WERI-Rb-1 (cell line): Measurements from ENCODE around the gene PRR5.

Experiments
- DNase-seq: peaks from one replicate; pipeline ENCODE4 v3.0.0-alpha.2; 2020
- H3K27ac ChIP-seq: fragments of 250-450 bp; sonication (Bioruptor Pico); 2 replicates; pipeline ENCODE4 v1.5.1; 2020; ENCODE audit warnings: mild to moderate bottlenecking, moderate library complexity
- H3K27me3 ChIP-seq: fragments of 250-450 bp; sonication (Bioruptor Pico); 2 replicates; pipeline ENCODE4 v1.5.1; 2021; ENCODE audit warnings: mild to moderate bottlenecking, low read depth, moderate library complexity; ENCODE audit not compliant: insufficient read depth, severe bottlenecking
- H3K36me3 ChIP-seq: fragments of 250-450 bp; sonication (Bioruptor Pico); 2 replicates; pipeline ENCODE4 v1.5.1; 2020; ENCODE audit warnings: mild to moderate bottlenecking, moderate library complexity
- H3K4me3 ChIP-seq: 2 replicates; pipeline ENCODE4 v1.5.1; 2011; ENCODE audit warnings: low read depth, mild to moderate bottlenecking, control low read depth, low read length
- H3K9me3 ChIP-seq: fragments of 250-450 bp; sonication (Bioruptor Pico); 2 replicates; pipeline ENCODE4 v1.5.1; 2021; ENCODE audit warnings: mild to moderate bottlenecking, moderate library complexity; ENCODE audit not compliant: severe bottlenecking
- TF ChIP-seq, protein P1 (sequence below): IDR thresholded peaks from 2 replicates; pipeline ENCODE4 v1.5.1; 2011; ENCODE audit warnings: low read depth, mild to moderate bottlenecking, control low read depth, inconsistent platforms, low read length

PRR5 gene

DNA sequence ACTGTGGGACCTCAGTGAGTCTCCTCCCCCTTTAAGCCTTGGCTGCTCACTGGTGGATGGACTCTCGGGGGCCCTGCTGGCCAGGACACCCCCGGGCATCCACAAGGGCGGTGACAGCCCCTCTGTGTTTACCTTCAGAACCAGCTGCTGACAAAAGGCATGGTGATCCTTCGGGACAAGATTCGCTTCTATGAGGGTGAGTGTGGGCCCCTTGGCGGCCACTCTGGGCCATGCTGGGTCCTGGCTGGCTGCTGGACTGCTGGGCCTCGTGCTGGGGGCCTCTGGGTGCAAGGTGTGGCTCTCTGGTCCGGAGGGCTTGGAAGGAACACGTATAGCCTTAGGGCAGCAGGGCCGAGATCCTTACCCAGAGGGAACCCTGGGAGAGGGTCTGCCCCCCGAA, 24.4 kb downstream of the PRR5 start:
- DNase-seq, result no peak
- Histone ChIP-seq H3K4me3 (no peak overlapping the region), H3K36me3 (no peaks in the 10 kb centered on the region), H3K27ac (no peak overlapping the region), H3K27me3 (no peaks in the 10 kb centered on the region), H3K9me3 (no peaks in the 10 kb centered on the region)
- TF ChIP-seq, protein P1, sequence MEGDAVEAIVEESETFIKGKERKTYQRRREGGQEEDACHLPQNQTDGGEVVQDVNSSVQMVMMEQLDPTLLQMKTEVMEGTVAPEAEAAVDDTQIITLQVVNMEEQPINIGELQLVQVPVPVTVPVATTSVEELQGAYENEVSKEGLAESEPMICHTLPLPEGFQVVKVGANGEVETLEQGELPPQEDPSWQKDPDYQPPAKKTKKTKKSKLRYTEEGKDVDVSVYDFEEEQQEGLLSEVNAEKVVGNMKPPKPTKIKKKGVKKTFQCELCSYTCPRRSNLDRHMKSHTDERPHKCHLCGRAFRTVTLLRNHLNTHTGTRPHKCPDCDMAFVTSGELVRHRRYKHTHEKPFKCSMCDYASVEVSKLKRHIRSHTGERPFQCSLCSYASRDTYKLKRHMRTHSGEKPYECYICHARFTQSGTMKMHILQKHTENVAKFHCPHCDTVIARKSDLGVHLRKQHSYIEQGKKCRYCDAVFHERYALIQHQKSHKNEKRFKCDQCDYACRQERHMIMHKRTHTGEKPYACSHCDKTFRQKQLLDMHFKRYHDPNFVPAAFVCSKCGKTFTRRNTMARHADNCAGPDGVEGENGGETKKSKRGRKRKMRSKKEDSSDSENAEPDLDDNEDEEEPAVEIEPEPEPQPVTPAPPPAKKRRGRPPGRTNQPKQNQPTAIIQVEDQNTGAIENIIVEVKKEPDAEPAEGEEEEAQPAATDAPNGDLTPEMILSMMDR, result no peak

DNA sequence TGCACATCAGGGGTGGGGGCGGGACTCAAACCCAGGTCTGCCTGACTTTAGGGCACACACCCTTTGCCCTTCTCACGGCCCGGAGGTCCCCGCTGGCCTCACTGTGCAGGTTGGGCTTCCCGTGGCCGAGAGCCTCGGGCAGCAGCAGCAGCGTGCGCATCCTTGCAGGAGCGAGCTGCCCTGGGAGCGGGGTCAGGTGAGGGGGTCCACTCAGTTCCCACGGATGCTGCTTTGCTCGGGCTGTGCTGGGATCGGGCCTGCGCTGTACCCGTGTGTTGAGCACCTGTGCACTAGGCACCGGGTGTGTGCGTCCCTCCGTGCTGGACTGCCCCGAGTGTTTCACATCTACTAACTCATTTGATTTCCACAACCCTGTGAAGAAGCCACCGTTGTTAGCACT, 25.1 kb downstream of the PRR5 start:
- no peak overlapping the region for H3K27ac ChIP-seq
- H3K36me3 ChIP-seq, result no peaks in the 10 kb centered on the region
- no peaks in the 10 kb centered on the region for H3K27me3 ChIP-seq
- no peaks in the 10 kb centered on the region for H3K9me3 ChIP-seq
- TF ChIP-seq, protein P1, result no peak
- H3K4me3 ChIP-seq, result no peak overlapping the region
- DNase-seq, result no peak

DNA sequence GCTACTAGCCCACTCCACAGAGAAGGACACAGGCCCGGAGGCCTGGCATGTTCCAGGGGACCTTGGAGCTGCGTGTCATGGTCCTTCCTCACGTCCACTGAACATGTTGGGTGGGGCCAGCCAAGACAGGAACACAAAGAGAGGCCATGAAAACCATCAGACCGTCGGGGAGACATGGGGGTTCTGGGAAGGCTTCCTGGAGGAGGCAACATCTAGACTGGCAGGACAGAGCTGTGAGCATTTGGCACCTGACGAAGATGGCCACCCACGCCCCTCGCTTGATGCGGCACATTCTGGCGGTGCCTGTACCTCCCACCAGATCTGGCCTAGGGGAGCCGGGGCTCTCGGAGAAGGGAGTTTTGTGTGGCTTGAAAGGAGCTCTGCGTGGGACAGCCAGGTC, 25.7 kb downstream of the PRR5 start:
- DNase-seq, result no peak
- Histone ChIP-seq H3K9me3 (no peaks in the 10 kb centered on the region), H3K27me3 (no peaks in the 10 kb centered on the region), H3K27ac (no peak overlapping the region), H3K36me3 (no peaks in the 10 kb centered on the region), H3K4me3 (no peak overlapping the region)
- TF ChIP-seq, protein P1, result no peak

DNA sequence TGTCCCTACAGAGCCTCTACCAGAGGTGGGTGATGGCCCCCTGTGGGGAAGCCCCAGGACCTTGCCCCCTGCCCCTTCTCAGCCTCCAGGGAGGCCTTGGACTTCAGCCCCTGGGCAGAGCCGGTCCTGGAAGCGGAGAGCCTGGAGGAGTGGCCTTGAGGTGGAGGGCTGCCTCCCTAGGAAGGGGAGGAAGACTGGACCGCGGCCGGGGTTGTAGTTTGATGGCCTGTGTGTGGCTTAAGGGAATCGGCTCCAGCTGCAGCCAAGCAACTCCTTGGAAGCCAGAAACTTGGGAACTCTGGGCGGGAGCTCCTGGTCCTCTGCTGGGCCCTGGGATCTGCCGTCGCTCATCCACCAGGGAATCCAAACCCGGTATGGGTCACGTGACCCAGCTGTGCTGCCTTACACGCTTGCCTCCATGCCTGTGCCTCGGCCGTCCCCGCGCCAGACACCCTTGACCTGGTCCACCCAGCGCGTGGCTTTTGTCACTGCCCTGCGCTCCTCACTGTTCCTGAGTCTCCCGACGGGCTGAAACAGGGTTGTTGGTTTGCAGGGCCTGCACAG, 26.8 kb downstream of the PRR5 start:
- no peaks in the 10 kb centered on the region for H3K9me3 ChIP-seq
- H3K4me3 ChIP-seq, result no peak overlapping the region
- H3K36me3 ChIP-seq, result no peaks in the 10 kb centered on the region
- DNase-seq, result no peak
- H3K27ac ChIP-seq, result no peak overlapping the region
- H3K27me3 ChIP-seq, result no peaks in the 10 kb centered on the region
- TF ChIP-seq, protein P1, result no peak

- Histone ChIP-seq H3K9me3 (no peaks in the 10 kb centered on the region), H3K27ac (no peak overlapping the region), H3K27me3 (no peaks in the 10 kb centered on the region), H3K36me3 (no peaks in the 10 kb centered on the region), H3K4me3 (no peak overlapping the region)
- no peak for DNase-seq
- TF ChIP-seq, protein P1, result no peak
Observed at GRCh38 chr22:44729391-44730021, 27.5 kb downstream of the PRR5 start.

DNA sequence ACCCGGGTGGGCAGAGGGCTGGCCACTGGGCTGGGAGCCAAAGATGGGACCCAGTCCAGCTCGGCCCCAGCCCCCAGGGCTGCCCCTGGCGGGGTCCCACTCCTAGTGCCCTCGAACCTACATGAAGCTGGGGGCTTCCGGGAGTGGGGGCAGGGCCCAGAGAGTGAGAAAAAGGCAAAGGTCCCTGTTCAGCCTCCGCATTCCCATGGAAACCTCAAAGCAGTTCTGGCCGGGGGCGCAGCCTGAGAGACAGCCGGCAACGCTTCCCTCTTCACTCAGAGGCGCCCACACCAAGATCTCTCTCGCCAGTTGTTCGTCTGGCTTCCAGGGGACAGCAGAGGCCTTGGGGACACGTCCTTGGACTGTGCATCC, 28.0 kb downstream of the PRR5 start:
- no peak overlapping the region for H3K27ac ChIP-seq
- TF ChIP-seq, protein P1, result no peak
- H3K4me3 ChIP-seq, result no peak overlapping the region

More for the DNA sequence above, 28.0 kb downstream of the PRR5 start:
- Histone ChIP-seq H3K36me3 (no peaks in the 10 kb centered on the region), H3K9me3 (no peaks in the 10 kb centered on the region), H3K27me3 (no peaks in the 10 kb centered on the region)
- no peak for DNase-seq
